HG03442 (cell line): ENCODE results near the gene RPL37A.

ENCODE experiments used
- ATAC-seq: cut with Tn5 transposase; IDR thresholded peaks from one replicate; pipeline ENCODE4 v1.9.1; 2021; ENCODE audit warnings: mild to moderate bottlenecking, moderate library complexity; ENCODE audit not compliant: unreplicated experiment

RPL37A gene

GRCh38 chr2:216486708-216487107 is 11.9 kb upstream of the RPL37A start:
- no peak for ATAC-seq

DNA sequence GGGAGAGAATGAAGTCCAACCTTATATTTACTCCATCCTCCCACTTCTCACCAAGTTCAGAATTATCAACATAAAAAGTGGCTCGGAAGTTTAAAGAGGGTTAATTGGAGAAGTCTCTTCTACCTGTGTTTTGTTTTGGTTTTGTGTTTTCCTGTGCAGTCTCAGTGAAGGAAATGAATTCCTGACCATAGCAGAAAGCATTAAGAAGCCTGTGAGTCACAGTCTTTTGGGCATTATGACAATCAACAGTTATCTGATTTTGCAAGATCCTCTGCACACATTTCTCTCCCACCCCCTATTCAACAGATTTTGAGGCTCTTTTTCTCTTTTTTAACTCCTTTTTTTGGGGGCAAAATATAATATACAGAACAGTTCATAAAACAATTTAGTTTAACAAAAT is 8.6 kb upstream of the RPL37A start:
- ATAC-seq, result no peak

GRCh38 chr2:216491793-216492596 is 6.6 kb upstream of the RPL37A start:
- peak; percentile 73 for ATAC-seq

- ATAC-seq, result no peak
These were observed 5.9 kb upstream of the RPL37A start for GRCh38 chr2:216492597-216493333.

DNA sequence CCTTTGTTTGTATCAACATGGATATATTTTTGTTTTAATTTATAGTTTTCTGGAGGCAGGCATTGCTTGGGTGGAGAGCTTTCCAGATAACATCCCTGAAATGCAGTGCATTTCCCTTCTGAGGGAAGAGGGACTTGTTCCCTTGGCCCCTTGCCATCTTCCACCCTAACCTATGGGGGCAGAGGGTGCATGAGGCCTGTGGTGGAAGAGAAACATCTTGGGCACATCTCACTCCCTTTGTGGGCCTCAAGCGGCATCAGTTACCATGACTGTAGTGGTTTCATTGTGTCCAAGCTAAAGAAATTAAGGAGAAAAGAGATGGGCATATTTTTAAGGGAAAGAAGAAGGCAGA is 5.3 kb upstream of the RPL37A start:
- ATAC-seq, result no peak

- ATAC-seq, result no peak
These were observed 3.0 kb upstream of the RPL37A start for GRCh38 chr2:216495656-216496055.

- no peak for ATAC-seq
These were observed 1.1 kb upstream of the RPL37A start for GRCh38 chr2:216497382-216498069.

DNA sequence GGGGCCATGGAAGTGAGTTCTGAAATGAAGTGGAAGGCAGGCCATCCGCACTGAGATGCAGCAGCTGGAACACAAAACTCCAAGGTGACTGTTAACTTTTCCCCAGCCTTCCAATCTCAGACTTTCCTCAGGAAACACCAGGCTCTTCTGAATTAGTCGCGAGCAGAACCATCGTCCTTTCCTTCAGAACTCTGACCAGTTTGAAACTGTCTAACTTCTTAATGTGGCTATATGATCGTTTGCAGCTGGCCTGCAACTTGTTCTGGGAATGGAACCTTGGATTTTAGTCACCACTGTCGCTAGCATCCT is 620 bp upstream of the RPL37A start:
- ATAC-seq, result no peak

DNA sequence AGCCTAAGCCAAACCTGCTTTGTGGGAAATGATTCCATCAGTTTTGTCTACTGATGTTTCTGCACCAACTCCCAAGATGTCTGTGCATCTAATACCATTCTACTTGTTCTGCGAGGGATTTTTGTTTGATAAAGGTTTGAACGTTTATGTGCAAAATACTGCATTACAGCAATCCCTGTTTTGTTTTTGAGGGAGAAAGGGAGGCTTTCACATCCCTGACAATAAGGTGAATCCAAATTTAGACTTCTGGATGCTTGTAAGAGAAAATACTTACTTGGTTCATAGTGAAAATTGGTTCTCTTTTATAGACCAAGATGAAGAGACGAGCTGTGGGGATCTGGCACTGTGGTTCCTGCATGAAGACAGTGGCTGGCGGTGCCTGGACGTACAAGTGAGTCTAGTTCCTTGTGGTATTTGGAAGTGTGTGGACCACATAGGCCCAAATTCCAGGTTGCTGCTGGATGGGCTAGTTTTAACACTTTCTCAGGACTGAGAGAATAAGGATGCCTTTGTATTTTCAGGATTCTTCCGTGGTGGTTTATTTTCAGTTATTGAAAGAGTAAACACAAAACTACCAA is 1.1 kb downstream of the RPL37A start:
- ATAC-seq, result no peak

DNA sequence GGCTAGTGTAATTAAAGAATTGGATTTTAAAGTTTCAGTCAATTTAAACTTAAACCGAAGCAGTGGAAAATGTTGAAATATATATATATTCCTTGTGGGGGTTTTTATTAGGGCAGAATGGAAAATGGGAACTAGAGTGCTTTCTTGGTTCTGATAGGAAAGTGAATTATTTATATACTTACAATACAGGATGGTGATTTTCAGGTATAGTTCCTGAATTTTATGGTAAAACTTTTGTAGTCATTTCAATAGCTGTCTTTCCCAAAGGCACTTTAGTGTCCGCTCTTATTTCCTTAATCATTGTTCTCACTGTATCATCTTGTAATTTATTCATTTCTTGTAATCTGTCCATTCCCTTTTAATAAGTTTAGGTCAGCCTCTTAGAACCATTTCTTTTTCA is 1.9 kb downstream of the RPL37A start:
- ATAC-seq, result no peak

DNA sequence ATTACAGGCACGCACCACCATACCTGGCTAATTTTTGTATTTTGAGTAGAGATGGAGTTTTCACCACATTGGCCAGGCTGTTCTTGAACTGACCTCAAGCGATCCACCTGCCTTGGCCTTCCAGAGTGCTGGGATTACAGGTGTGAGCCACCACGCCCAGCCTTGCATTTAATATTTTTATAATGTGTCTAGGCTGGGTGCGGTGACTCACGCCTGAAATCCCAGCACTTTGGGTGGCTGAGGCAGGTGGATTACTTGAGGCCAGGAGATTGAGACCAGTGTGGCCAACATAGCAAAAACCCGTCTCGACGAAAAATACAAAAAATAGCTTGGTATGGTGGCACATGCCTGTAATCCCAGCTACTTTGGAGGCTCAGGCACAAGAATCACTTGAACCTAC is 3.2 kb downstream of the RPL37A start:
- ATAC-seq, result no peak

- ATAC-seq, result no peak
These were observed 3.9 kb downstream of the RPL37A start for GRCh38 chr2:216502381-216503158.

GRCh38 chr2:216503159-216503629 is 4.5 kb downstream of the RPL37A start:
- ATAC-seq, result no peak

GRCh38 chr2:216503697-216504375 is 5.2 kb downstream of the RPL37A start:
- ATAC-seq, result no peak

DNA sequence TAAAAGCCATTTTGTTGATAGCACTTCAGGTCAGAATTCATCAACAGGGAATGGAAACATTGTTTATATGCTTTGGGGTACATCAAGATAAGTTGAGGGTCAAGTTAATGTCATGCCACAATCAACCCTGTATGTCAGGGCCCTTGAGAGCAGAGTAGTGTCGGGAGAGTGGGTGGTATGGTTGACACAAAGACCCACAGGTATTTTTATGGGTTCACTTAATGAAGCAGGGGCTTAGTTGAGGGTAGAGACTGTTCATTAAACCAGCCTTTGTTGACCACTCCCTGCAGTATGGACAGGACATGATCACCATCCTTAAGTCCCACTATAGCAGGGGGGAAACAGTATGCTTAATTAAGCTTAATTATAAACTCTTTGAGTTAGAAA is 5.7 kb downstream of the RPL37A start:
- no peak for ATAC-seq

DNA sequence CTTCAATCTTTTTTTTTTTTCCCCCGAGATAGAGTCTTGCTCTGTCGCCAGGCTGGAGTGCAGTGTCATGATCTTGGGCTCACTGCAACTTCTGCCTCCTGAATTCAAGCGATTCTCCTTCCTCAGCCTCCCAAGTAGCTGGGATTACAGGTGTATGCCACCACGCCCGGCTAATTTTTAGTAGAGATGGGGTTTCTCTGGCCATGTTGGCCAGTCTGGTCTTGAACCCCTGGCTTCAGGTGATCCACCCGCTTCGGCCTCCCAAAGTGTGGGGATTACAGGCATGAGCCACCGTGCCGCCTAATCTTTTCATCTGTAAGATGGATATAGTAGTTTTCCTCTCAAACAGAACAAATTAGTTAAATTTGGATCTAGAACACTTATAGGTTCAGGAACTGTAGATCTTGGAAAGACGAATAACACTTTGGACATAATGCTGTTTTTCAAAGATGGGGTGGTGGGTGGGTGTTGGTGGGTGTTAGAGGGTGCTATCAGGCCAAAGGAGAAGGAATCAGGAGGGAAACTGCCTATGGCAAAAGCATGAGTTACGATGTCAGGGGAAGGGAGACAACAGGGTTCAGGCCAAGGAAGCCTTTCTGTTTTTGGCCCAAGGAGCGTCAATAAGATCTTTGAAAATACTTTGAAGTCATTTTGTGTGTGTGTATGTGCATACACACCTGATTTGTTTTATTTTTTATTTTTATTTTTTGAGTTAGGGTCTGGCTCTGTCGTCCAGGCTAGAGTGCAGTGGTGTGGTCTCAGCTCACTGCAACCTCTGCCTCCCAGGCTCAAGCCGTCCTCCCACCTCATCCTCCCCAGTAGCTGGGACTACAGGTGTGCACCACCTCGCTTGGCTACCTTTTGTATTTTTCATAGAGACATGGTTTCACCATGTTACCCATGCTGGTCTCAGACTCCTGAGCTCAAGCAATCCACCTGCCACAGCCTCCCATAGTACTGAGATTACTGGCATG is 6.8 kb downstream of the RPL37A start:
- no peak for ATAC-seq

GRCh38 chr2:216507220-216508160 is 8.8 kb downstream of the RPL37A start:
- ATAC-seq, result no peak

- no peak for ATAC-seq
These were observed 9.6 kb downstream of the RPL37A start for GRCh38 chr2:216508229-216508628.
